TTC549 (cell line): ENCODE data around the gene USP17L19.
"Not testable (repeated sequence)": the region's sequence is repeated elsewhere in the genome, so short reads cannot be mapped to it uniquely, and the experiment has no call there.

Source experiments
- FAIRE-seq: peaks from 2 replicates; lab custom pipeline; 2012; peaks lifted over from hg19 to GRCh38; lab: Jason Lieb, UNC

Gene USP17L19

GRCh38 chr4:9253078-9253477 is at the start of gene USP17L19:
Gene USP17L19 (plus strand): TSS chr4:9253378. CDS start chr4:9253378, 0 bp downstream.
- not testable (repeated sequence) for FAIRE-seq

GRCh38 chr4:9210357-9210756 is 42.8 kb upstream of the USP17L19 start, which contains the start of gene USP17L10:
Gene USP17L10 (plus strand): TSS chr4:9210657. CDS start chr4:9210657, 0 bp downstream.
- not testable (repeated sequence) for FAIRE-seq

- not testable (repeated sequence) for FAIRE-seq
These were observed 38.5 kb upstream of the USP17L19 start for GRCh38 chr4:9214701-9215100.

GRCh38 chr4:9215105-9215504 is 38.1 kb upstream of the USP17L19 start, which contains the start of gene USP17L11:
Gene USP17L11 (plus strand): TSS chr4:9215405. CDS start chr4:9215405, 0 bp downstream.
- not testable (repeated sequence) for FAIRE-seq

GRCh38 chr4:9219852-9220251 is 33.3 kb upstream of the USP17L19 start, which contains the start of gene USP17L12:
Gene USP17L12 (plus strand): TSS chr4:9220152. CDS start chr4:9220152, 0 bp downstream.
- not testable (repeated sequence) for FAIRE-seq

- not testable (repeated sequence) for FAIRE-seq
These were observed 28.6 kb upstream of the USP17L19 start, which contains the start of gene USP17L13 for GRCh38 chr4:9224596-9224995. Gene USP17L13 (plus strand): TSS chr4:9224896. CDS start chr4:9224896, 0 bp downstream.

GRCh38 chr4:9230249-9230648 is 22.9 kb upstream of the USP17L19 start:
- not testable (repeated sequence) for FAIRE-seq

GRCh38 chr4:9234085-9234484 is 19.1 kb upstream of the USP17L19 start, which contains the start of gene USP17L15:
Gene USP17L15 (plus strand): TSS chr4:9234385. CDS start chr4:9234385, 0 bp downstream.
- not testable (repeated sequence) for FAIRE-seq

- FAIRE-seq: not testable (repeated sequence)
These were observed 14.7 kb upstream of the USP17L19 start for GRCh38 chr4:9238461-9238860.

GRCh38 chr4:9243579-9243978 is 9.6 kb upstream of the USP17L19 start, which contains the start of gene USP17L17:
Gene USP17L17 (plus strand): TSS chr4:9243879. CDS start chr4:9243879, 0 bp downstream.
- FAIRE-seq: not testable (repeated sequence)

GRCh38 chr4:9247953-9248680 is 5.1 kb upstream of the USP17L19 start, which contains the start of gene USP17L18:
Gene USP17L18 (plus strand): TSS chr4:9248630. CDS start chr4:9248630, 0 bp downstream.
- FAIRE-seq: not testable (repeated sequence)

- not testable (repeated sequence) for FAIRE-seq
These were observed 4.6 kb downstream of the USP17L19 start, which contains the start of gene USP17L20 for GRCh38 chr4:9257824-9258223. Gene USP17L20 (plus strand): TSS chr4:9258124. CDS start chr4:9258124, 0 bp downstream.

GRCh38 chr4:9262572-9262971 is 9.4 kb downstream of the USP17L19 start, which contains the start of gene USP17L21:
Gene USP17L21 (plus strand): TSS chr4:9262872. CDS start chr4:9262872, 0 bp downstream.
- FAIRE-seq: not testable (repeated sequence)

GRCh38 chr4:9267319-9267718 is 14.1 kb downstream of the USP17L19 start, which contains the start of gene USP17L22:
Gene USP17L22 (plus strand): TSS chr4:9267619. CDS start chr4:9267619, 0 bp downstream.
- not testable (repeated sequence) for FAIRE-seq

GRCh38 chr4:9271719-9272118 is 18.5 kb downstream of the USP17L19 start:
- FAIRE-seq: not testable (repeated sequence)
